PC-3 (cell line): ENCODE data around the gene RAB11FIP4.

Experiments used
- CTCF ChIP-seq: fragments of 300-600 bp; sonication (generic); conservative IDR thresholded peaks from 2 replicates; pipeline ENCODE4 v1.5.1; 2017; ENCODE audit warnings: antibody characterized with exemption, low read depth, mild to moderate bottlenecking, low read length
- EZH2 ChIP-seq: fragments of 300-600 bp; sonication (generic); IDR thresholded peaks from one replicate; pipeline ENCODE4 v1.6.1; 2017; ENCODE audit warnings: antibody characterized with exemption, mild to moderate bottlenecking, low read length; ENCODE audit not compliant: unreplicated experiment
- EZH2phosphoT487 ChIP-seq: fragments of 300-600 bp; sonication (generic); IDR thresholded peaks from 2 replicates; pipeline ENCODE4 v1.6.1; 2018; ENCODE audit warnings: mild to moderate bottlenecking, antibody characterized with exemption, low read length, borderline replicate concordance

GRCh38 chr17:31552568-31552967, 161.1 kb downstream of the RAB11FIP4 start:
- TF ChIP-seq CTCF (no peak), EZH2 (no peak), EZH2phosphoT487 (no peak)
